HG03354 (cell line): ENCODE data around the gene UQCRC1.
"Not testable (repeated sequence)": the region's sequence is repeated elsewhere in the genome, so short reads cannot be mapped to it uniquely, and the experiment has no call there.

Source experiments
- ATAC-seq: cut with Tn5 transposase; IDR thresholded peaks from one replicate; pipeline ENCODE4 v1.9.1; 2021; ENCODE audit warnings: mild to moderate bottlenecking; ENCODE audit not compliant: unreplicated experiment, poor library complexity, severe bottlenecking

The UQCRC1 gene

DNA sequence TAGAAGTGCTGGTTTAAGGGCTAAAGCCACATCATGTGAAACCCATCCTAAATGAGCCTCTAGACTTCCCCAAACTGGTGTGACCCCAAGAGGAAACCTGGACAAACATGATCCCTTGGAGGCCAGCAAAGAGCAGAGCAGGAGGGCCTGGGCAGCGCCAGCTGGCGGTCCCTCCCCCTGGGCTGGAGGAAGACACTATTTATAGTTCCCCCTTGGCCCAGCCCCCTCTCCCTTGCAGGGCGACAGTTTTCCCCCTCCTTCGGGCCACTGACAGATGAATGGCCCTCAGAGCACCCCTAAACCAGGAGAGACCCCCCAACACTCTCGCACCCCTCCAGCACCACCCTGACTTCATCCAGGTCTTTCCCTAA lies 48.8 kb downstream of the UQCRC1 start:
- ATAC-seq, result no peak

DNA sequence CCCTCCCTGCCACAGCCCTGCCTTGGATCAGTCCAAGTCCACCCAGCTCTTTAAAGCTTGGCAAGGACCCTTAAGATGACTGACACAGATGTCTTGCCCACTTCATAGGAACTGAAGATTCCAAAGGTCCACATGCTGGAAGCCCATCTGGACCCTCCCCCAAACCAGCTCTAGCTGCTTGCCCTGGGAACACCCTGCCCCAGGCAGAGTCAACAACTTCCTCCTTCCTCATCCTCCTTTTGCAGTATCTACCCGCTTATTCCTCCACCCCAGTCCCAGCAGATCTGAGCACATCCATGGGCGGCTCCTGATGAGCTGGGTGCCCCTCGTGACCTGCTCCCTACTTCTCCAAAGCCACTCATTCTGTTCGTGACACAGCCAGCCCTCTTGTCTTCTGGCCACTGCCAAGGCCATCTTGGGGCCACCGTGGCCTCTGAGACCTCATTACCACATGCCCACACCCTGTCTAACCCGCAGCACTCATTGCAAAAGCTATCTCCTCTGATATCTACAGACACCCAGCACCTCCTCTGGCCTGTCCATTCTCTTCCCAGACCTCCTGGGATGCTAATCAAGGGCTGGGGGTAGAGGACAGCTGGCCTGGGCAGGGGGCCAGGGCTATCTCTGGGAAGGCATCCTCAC lies 50.8 kb downstream of the UQCRC1 start:
- ATAC-seq, result no peak

DNA sequence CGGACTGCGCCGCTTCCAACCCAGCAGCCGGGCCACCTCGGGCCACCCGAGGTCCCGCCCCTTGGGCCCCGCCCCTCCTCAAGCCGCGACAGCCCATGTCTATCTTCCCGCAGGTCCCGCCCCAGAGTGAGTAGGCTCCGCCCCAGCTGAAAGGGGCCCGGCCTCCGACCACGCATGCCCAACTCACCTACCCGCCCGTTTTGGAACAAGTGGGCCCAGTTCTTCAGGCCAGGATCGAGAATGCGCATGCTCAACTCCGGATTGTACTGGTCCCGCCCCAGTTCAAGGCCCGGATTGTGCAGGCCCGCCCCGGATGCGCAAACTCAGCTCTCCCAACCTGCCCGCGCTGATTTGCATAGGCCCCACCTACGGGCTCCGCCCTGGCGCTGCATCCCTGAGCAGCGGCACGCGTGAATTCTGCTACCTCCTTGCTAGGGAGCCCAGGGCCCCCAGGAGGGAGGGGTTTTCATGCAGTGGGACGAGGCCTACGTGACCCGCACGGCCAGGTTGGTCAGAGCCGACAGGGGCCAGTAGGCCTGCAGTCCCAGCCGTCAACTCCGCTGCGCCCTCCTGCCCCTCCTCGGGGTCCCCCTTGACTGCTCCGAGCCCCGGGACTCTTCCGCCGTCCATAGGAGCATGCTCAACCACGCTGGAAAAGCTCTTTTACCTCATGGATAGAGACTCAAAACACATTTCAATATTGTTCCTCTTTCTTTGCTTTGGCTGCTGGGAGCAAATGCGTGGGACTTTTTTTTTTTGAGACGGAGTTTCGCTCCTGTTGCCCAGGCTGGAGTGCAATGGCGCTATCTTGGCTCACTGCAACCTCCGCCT lies 52.4 kb downstream of the UQCRC1 start, which contains the start of gene PFKFB4:
Gene PFKFB4, minus strand, starts transcription at position 8 of the 831 bp plus-strand sequence. CDS start 26 bp downstream, outside the sequence.
- ATAC-seq, result peak; percentile 88

GRCh38 chr3:48555949-48556795 lies 53.3 kb downstream of the UQCRC1 start:
- ATAC-seq, result no peak

- ATAC-seq, result no peak
Observed at GRCh38 chr3:48555231-48555948, 54.1 kb downstream of the UQCRC1 start.

DNA sequence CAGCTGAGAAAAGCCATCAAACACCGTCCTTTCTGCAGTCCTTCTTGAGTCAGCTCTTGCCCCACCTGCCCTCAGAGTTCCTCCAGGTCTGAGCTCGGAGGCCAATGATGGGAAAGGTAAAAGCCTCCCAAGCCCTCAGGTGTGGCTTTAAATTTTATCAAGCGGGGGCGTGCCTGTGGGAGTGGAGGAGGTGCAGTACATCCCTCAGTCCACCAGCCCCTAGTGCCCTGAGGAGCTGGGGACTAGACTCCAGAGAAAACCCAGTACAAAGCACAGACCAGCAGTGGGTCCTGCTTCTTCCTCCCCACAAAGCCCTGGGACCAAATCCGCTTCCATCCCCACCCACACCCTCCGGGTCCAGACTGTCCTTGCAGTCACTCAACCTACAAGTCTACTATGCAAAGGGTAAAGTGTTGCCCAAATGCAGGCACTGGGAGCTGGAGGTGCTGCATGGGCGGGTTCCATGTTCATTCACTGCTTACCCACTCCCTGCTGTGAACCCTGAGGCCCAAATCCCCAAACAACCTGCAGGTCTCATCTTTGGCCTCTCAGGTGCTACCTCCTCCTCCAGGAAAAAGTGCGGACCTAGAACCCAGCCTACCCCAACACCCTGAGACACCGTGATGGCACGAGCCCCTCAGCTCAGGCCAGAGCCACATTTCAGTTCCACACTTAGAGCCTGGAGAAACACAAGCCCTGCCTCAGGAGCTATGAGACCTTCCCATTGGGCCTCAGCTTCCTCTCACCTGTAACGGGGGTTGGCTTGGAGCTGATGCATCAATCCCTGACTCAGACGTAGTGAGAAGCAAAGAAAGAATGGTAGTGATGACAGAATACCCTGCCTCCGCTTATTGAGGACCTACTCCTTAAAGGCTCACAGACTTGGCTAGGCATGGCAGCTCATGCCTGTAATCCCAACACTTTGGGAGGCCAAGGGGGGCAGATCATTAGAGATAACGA lies 55.3 kb downstream of the UQCRC1 start:
- ATAC-seq, result no peak

DNA sequence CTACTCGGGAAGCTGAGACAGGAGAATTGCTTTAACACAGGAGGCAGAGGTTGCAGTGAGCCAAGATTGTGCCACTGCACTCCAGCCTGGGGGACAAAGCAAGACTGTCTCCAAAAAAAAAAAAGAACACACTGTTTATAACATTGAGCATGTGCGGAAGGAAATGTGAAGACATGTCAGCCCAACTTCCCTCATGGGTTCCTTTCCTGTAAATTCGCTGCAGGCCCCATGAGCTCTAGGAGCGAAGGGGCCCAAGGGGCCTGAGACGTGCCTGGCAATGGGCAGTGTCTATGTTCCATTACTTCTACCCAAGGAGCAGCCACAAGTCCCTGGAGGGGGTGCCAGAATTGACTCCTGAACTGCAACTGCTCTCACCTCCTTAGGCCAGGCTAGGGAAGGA lies 56.1 kb downstream of the UQCRC1 start:
- no peak for ATAC-seq

DNA sequence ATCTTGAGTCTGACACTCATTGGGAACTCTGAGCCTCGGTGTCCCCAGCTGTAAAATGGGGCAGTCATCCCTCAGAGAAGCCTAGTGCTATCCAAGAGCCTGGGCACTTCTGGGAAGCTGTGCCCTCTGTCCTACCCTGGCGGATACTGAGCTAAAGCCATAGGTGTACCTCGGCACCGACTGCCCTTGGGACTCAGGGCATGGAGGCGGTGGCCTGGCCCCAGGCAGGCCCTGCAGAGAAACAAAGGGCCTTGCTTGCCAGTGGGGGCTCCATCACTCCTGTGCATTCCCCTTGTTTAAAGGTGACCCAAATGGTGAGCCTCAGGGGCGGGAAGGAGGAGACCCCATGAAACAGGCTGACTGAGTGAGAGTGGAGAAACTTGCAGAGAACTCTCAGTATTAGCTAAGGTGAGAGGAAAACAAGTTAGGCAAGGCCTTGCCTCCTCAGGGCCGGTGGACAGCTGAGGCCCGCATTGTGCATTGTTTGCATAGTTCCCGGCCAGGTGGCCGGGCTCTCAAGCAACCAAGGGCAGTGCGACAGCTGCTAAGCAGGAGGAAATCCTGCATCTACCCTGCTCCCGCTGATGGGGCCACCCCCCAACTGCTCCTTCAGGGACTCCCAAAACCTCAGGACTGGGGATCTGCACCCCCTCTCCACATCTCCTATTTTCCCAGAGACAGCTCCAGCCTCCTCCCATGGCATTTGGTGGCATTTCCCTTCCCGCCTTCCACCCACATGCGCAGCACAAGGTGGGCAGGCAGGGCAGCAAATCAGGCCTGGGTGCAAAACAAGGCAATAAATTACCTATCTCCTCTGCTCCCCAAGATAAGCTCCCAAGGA lies 57.1 kb downstream of the UQCRC1 start:
- ATAC-seq, result no peak

DNA sequence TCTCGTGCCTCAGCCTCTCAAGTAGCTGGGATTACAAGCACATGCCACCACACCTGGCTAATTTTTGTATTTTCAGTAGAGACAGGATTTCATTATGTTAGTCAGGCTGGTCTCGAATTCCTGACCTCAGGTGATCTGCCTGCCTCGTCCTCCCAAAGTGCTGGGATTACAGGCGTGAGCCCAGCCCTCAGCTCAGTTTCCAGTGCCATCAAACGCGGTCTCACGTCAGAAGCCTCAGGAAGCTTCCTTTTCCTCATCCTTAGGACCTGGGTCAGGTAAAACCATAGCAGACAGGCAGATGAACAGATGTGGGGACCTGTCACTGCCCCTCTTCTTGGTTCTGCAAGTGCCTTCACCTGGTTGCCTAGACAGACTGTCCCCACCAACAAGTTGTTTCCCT lies 57.8 kb downstream of the UQCRC1 start:
- not testable (repeated sequence) for ATAC-seq
